Kidney epithelial cell (primary cell): ENCODE measurements around the gene PDK4. TPM values are rescaled to one million over a fixed set of nuclear protein-coding genes. Genes with fewer than 3 reads are reported as not detected.

Source experiments
- DNase-seq: peaks from one replicate; pipeline ENCODE4 v3.0.0-alpha.2; 2010; ENCODE audit warnings: low read depth
- H3K27me3 ChIP-seq: 2 replicates; pipeline ENCODE4 v1.6.0; 2011; ENCODE audit warnings: low read length; ENCODE audit not compliant: control insufficient read depth, insufficient read depth
- H3K36me3 ChIP-seq: 2 replicates; pipeline ENCODE4 v1.5.1; 2011; ENCODE audit warnings: low read length; ENCODE audit not compliant: control insufficient read depth, insufficient read depth
- H3K4me3 ChIP-seq: 2 replicates; pipeline ENCODE4 v1.5.1; 2011; ENCODE audit warnings: low read depth, mild to moderate bottlenecking, control low read depth, low read length
- CTCF ChIP-seq: IDR thresholded peaks from 2 replicates; pipeline ENCODE4 v1.5.1; 2011; ENCODE audit warnings: mild to moderate bottlenecking, moderate library complexity, low read length, control low read depth, inconsistent platforms; ENCODE audit not compliant: insufficient read depth, poor library complexity, severe bottlenecking
- total RNA-seq: library from RNA; depleted of rRNA; stranded (reverse); fragments of >200 nt; gene quantifications from 2 replicates; pipeline ENCODE4 v1.2.3, GENCODE V29; 2015

The PDK4 gene
- total RNA-seq, 1 donor from 2014 or later = 0.42 TPM

- H3K27me3 ChIP-seq = no peaks in the 10 kb centered on the region
- TF ChIP-seq CTCF = no peak
- no peak for DNase-seq
- no peaks in the 10 kb centered on the region for H3K36me3 ChIP-seq
- no peak overlapping the region for H3K4me3 ChIP-seq
These were observed 56.9 kb downstream of the PDK4 start for GRCh38 chr7:95539426-95539825.

GRCh38 chr7:95537468-95537867 lies 58.8 kb downstream of the PDK4 start:
- DNase-seq = no peak

GRCh38 chr7:95536656-95537311 lies 59.5 kb downstream of the PDK4 start:
- Histone ChIP-seq H3K27me3 (no peaks in the 10 kb centered on the region), H3K4me3 (no peak overlapping the region), H3K36me3 (no peaks in the 10 kb centered on the region)
- no peak for TF ChIP-seq CTCF
- no peak for DNase-seq

More at GRCh38 chr7:95537468-95537867, 58.8 kb downstream of the PDK4 start:
- Histone ChIP-seq H3K4me3 (no peak overlapping the region), H3K36me3 (no peaks in the 10 kb centered on the region), H3K27me3 (no peaks in the 10 kb centered on the region)
- TF ChIP-seq CTCF = no peak

- H3K27me3 ChIP-seq = no peaks in the 10 kb centered on the region
- no peak overlapping the region for H3K4me3 ChIP-seq
- no peaks in the 10 kb centered on the region for H3K36me3 ChIP-seq
- no peak for TF ChIP-seq CTCF
- DNase-seq = no peak
These were observed 60.7 kb downstream of the PDK4 start for GRCh38 chr7:95535662-95536061.

- H3K27me3 ChIP-seq = no peaks in the 10 kb centered on the region
- no peak for DNase-seq
- H3K36me3 ChIP-seq = no peaks in the 10 kb centered on the region
- no peak overlapping the region for H3K4me3 ChIP-seq
- no peak for TF ChIP-seq CTCF
These were observed 61.5 kb downstream of the PDK4 start for GRCh38 chr7:95534796-95535195.

Other genes with a start within 250 kb of the PDK4 start
- gene PON3, start 200.1 kb downstream of the PDK4 start, total RNA-seq = not detected in 2 replicates
- 71.7 and 77.5 TPM in 2 replicates for gene PON2, start 161.5 kb downstream of the PDK4 start, total RNA-seq
- gene ASB4, start 110.6 kb downstream of the PDK4 start, total RNA-seq = not detected in 2 replicates
- 0.08 and 0.14 TPM in 2 replicates for gene DYNC1I1, start 176.0 kb upstream of the PDK4 start, total RNA-seq